Erythroblast (primary cell): ENCODE measurements around the gene COX7A2.

Experiments used
- GATA1 ChIP-seq: IDR thresholded peaks from 2 replicates; pipeline ENCODE4 v1.6.1; 2011; ENCODE audit warnings: low read depth, mild to moderate bottlenecking, control low read depth, low read length, moderate library complexity
- POLR2A ChIP-seq: IDR thresholded peaks from 2 replicates; pipeline ENCODE4 v1.6.1; 2011; ENCODE audit warnings: mild to moderate bottlenecking, low read length

DNA sequence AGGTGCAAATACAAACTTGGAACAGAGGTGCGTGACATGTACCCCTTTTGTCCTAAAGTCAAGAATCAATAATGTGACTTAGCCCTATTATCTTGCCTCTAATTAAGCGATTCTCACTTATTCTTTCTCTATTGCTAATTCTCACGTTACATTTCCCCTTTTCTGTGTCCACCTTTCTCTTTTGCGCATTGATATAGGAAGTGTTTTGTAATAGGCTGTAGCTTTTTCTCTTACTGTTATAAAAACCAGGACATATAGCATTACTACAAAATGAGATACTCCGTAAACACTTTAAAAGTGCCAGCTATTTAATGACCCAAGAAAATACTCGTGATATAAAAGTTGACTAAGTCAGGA is 41.7 kb upstream of the COX7A2 start:
- TF ChIP-seq POLR2A (no peak), GATA1 (no peak)
